Effector CD8-positive, alpha-beta T cell (primary cell): ENCODE measurements around the gene ZWINT.

Source experiments
- DNase-seq: peaks from one replicate; lab custom pipeline; 2025; lab: John Stamatoyannopoulos, UW
- total RNA-seq, 4 experiments: gene quantifications; one replicate each; lab custom pipeline; 2026; lab: John Stamatoyannopoulos, UW

Gene ZWINT, protein sequence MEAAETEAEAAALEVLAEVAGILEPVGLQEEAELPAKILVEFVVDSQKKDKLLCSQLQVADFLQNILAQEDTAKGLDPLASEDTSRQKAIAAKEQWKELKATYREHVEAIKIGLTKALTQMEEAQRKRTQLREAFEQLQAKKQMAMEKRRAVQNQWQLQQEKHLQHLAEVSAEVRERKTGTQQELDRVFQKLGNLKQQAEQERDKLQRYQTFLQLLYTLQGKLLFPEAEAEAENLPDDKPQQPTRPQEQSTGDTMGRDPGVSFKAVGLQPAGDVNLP
- total RNA-seq: 2.3 to 4.3 (median 2.6) reads per million in 4 experiments

DNA sequence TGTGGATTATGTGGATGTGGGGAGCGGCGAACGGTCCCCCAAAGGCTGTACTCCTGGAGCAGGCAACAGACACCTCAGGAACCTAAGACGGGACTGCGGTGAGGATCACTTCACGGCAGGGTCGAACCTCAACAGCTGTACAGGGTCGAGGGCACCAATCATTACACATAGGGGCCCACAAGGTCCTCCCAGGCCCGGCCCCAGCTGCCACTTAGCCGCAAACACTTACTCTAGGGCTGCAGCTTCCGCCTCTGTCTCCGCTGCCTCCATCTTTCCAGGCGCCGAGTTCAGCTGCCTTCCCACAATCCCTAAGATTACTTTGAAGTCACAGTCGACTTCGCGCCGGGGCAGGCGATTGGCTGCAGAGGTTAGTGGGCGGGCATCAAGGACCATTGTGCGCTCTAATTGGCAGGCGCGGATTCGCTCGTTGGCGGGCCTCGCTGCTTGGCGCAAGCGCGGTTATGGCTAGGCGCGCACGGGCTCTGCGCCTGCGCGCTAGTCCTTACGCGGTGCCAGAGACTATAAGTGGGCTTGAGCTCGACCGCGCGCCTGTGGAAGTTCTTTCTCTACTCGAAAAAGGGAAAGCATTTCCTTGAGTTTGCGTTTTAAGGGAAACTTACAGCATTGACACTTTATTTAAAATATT, at the start of gene ZWINT:
Gene ZWINT (minus strand): TSS at position 293 of the 646 bp plus-strand sequence. CDS start 23 bp downstream, at position 270.
- peak; percentile 84 for DNase-seq

DNA sequence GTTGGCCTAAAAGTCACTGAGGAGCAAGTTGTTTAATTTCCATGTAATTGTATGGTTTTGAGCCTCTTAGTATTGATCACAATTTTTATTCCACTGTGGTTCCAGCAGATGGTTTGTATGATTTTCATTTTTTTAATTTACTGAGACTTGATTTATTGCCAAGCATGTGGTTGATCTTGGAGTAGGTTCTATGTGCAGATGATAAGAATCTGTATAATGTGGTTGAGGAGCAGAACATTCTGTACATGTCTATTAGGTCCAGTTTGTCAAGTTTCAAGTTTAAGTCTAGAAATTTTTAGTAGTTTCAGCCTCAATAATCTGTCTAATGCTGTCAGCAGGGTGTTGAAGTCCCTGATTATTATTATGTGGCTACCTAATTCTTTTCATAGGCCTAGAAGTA, 22.7 kb upstream of the ZWINT start:
- DNase-seq: no peak

DNA sequence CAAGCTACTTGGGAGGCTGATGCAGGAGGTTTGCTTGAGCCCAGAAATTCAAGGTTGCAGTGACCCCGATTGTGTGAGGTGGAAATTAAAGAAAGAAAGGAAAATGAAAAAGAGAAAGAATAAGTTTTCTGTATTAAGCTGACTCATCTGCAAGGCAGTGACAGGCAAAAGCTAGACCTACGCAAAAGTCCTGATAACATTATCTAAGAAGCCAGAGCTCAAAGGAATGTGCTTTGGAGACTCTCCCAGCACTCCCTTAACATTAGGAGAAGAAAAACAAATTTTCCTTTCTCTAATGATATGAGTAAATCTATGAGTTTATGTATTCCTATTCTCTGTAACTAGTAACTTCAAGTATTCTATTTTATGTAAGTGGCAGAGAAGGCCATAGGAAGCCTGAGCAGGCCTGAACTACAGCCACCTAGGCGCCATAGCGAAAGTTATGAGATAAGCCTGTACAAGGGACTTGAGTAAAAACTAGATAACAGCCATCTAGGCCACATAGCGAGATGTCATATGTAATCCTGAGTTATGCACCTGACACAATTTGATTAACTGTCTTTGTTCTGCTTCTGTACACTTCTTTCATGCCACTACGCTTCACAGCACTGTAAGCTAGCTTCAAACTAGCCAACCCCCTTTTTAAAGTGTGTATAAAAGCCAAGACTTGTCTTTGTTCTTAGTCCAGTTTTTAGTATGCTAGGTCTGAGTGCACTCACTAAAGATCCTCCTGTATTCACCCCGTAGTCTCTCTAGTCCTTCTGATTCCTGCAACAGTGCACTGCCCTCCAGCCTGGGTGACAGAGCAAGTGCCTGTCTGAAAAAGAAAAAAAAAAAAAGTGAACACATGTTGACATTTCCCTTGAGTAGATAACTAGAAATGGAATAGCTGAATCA, 9.4 kb upstream of the ZWINT start:
- no peak for DNase-seq

DNA sequence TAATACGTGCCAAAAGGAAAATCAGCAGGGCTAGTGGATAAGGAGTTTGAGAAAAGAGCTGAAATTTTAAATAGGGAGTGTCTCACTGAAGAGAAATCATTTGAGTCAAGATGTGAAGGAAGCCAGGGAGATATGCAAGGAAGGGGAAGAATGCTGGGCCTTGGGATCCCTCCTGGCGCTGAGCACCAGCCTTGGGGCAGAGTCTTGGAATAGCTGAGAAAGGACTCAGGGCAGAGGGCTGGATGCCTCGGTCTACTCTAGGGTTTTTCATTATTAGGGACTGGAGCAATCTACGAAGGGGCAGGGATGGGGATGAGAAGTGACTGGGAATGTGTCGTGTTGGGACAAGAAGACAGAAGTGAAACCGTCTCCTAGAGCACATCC, 484 bp downstream of the ZWINT start:
- DNase-seq: no peak

DNA sequence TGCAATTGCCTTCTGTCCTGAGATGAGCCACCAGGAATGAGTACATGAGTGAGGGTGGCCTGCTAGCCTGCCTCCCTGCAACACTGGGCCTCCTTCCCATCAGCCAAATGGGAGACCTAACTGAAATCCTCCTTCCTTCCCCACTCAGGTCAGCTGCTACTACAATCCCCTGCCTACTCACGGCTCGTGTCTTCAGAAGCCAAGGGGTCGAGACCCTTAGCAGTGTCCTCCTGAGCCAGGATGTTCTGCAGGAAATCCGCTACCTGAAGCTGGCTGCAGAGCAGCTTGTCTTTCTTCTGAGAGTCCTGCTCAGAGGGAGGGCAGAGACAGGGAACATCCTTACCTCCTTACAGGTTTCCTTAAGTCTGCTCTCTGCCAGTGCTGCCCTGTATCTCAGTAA, 1.2 kb downstream of the ZWINT start:
- no peak for DNase-seq

DNA sequence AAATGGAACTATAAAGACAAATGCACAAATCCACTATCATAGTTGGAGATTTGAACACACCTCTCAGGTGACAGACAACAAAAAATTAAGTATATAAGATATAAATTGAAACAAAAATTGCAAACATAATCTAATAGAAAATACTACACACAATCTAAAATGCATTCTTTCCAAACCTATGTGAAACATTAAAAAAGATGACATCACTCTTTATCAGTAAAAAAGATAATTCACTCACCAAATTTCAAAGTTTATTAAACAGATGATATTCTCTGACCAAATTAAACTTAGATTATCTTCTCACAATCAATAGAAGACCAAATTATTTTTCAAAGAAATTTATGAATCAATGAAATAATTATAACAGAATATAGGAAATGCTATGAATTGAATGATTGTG, 4.0 kb downstream of the ZWINT start:
- no peak for DNase-seq

DNA sequence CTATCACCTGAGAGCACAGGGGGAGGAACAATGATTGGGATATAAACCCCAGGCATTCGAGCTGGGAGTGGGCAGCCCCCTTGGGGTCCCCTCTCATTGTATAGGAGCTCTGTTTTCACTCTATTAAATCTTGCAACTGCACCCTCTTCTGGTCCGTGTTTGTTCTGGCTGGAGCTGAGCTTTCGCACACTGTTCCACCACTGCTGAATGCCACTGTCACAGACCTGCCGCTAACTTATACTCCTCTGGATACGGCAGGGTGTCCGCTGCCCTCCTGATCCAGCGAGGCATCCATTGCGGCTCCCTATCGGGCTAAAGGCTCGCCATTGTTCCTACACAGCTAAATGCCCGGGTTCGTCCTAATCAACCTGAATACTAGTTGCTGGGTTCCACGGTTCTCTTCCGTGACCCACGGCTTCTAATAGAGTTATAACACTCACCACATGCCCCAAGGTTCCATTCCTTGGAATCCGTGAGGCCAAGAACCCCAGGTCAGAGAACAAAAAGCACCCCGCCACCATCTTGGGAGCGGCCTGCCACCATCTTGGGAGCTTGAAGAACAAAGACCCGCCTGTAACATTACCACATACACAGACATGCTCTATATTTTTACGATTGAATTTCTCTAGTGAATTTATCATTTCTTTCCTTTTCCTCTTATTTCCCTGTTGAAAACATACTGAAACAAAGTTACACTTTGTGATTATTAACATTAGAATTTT, 9.0 kb downstream of the ZWINT start:
- no peak for DNase-seq

DNA sequence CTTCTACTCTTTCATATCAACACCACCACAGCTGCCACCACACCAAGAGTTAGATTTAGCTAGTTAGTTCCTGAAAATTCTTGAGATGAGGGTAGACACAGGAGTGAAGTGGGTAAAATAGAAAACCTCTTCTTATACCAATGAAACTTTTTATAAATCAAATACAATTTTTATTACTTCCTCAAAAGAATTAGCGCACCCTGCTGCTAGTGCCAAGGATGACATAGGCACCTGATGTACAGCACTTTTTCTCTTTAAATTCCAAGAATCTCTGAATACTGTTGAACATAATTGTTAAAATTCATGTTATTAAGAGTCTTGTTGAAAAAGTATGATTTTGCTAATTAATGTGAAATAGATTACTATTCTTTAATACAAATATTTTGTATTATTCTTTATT, 11.4 kb downstream of the ZWINT start:
- DNase-seq: no peak

DNA sequence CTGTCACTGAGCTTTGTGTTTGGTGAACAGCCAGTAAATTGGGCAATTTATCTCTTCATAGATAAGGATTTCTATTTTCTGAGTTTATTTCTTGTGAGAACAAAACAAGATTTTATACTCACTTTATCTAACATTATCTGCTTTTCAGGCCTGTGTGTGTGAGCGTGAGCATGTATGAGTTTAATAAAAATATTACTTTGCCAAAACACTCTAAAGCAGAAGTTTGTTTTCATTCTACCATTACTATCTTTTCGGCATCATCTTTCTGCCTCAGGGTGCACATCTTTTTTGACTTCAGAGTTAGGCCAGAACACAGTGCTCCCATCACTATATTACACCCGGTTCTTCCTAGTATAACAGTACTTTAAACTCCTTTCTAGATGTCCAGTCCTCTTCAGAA, 13.0 kb downstream of the ZWINT start:
- DNase-seq: no peak

DNA sequence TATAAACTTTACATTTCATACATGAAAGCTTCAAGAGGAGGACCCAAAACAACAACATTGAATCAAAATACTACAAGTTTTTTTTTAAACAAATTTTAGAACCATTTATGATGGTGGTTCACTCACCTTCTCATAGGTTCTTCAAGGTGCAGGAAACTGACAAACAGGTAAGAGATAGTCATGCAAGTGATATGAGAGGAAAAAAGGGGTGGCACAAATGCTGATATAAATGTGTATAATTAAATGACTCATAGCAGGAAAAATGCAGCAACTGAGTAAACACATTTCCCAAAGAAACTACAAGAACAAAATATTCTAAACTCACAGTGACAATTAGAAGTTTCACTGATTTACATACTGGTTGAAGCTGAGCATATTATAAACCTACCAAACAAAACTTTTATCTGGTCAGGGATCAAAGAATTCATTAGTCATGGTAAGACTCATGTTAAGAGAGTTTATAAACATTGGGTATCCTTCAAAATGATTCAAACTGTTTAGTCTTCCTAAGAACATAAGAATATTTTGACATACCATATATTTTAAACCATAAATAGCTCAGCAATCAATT, 14.1 kb downstream of the ZWINT start:
- DNase-seq: no peak

DNA sequence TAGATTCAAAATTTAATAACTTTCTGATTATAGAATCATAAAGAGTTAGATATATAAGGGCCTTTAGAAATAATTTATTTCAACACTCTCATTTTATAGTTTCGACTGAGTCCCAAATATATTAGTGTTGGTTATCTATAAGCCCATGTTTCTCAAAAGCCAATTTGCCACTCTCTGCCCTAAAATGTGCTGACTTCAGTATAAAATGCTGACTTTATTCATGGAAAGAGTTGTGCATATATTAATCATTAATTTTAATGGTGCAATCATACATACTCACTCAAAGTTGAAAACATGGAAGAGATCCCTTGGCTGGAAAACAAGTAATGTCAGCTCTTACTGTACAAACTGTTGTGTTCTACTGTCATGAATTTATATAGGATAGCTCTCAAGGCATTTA, 19.4 kb downstream of the ZWINT start:
- DNase-seq: no peak

DNA sequence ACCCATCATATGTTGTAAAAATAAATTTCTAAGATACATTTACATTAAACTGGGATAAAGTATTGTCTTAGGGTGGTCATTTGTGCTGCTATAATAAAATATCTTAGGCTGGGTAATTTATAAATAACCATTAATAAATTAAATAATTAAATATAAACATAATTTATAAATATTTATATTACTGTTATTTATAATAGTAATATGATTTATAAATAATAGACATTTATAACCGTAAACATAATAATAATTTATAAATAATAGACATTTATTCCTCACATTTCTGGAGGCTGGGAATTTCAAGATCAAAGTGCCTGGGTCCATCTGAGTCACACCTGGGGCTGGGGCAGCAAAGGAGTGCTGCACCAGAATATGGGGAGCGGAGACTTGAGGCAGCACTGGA, 31.1 kb downstream of the ZWINT start:
- DNase-seq: no peak

DNA sequence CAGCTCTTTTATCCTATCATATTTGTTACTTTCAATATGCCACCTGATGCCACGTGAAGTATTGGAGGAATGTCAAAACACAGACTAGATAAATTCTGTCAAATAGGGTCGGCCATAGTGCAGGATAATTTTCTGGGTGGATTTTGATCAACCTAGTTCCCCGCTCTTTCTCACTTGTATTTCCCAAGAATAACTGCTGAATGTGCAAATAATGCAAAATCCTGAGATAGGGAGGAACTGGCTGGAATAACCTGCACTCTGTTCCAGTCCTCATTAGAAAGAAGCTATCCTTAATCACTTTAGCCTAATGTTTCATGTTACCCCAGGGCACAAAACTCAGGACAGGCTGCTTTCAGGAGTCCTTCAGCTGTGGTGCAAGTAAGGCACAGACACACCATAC, 33.9 kb downstream of the ZWINT start:
- DNase-seq: no peak

DNA sequence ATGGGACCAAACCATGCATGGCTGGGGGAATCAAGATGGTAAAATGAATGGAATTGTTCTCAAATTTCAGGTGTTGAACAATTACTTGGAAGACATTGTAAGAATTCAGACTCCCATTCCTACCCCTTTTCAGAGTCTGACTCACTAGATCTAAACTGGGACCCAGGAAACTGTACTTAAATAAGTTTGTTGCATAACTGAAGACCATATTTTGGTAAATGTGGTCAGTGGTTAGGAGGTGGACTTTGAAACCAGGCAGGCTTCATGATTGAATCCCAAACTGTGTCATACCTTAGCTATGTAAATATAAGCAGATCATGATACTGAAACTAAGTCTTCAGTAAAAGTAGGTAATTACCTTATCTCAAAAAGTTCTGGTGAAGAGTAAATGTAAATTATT, 41.7 kb downstream of the ZWINT start:
- DNase-seq: no peak

DNA sequence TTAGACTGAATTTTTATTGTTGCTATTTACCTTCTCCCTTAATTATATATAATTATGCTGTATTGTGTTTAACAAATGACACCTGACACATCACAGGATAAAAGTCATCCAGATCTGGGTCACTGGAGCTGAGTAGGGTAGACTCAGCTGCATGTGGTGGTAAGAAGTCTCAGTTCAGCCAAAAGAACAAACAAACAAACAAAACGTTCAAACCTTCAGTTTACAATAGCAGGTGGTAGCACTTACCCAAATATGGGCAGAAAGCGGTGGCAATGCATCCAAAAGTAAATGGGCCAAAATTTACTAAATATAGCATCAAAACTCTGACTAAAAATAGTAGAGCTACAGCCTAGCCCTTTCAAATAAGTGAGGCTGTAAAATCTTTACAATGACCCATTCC, 42.2 kb downstream of the ZWINT start:
- no peak for DNase-seq

DNA sequence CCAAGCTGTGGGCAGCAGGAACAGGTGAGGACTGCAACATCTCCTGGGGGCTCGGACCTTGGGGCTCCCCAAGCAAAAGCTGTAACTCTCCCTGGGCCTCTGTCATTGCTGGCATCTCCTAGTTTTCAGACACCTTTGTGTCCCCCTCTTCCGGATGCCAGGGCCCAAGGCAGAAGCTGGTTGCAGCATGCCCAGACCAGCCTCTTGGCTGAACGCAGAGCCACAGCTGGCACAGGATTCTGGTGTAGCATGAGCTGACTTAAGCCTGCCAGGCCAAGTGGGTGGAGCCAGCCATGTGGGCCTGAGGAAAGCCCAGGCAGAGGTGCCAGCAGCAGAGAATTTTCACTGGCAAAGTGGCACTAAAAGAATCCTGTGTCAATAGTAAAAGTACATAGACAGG, 43.5 kb downstream of the ZWINT start:
- DNase-seq: no peak

DNA sequence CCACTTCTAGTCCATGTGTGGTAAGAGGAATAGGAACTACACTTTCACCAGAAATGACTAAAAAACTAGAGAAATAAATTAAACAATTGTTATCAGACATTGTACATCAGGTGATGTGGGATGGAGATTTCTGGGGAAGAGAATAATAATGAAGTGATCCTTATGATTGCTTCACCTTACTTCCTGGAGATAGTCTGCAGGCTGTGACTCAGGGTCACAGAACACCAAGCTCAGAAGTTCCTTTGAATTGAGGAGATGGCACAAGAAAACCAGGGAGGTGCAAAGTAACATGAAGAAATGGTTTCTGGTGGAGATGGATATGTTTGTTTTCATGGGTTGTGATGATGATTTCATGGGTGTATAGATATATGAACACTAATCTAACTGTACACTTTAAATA, 44.5 kb downstream of the ZWINT start:
- DNase-seq: no peak
